OCI-LY1 (cell line): ENCODE measurements around the gene RPS14.

ENCODE experiments used
- H2AFZ ChIP-seq: fragments of 200-600 bp; sonication (generic), shearing (Covaris generic); 2 replicates; pipeline ENCODE4 v1.6.0; 2014; ENCODE audit warnings: antibody characterized with exemption, mild to moderate bottlenecking, low read length
- H3F3A ChIP-seq: fragments of 200-600 bp; sonication (generic), shearing (Covaris generic); 2 replicates; pipeline ENCODE4 v1.6.0; 2014; ENCODE audit warnings: mild to moderate bottlenecking, antibody characterized with exemption, low read length, moderate library complexity; ENCODE audit not compliant: insufficient read depth
- H3K27ac ChIP-seq: fragments of 200-600 bp; sonication (generic); 2 replicates; pipeline ENCODE4 v1.5.1; 2014; ENCODE audit warnings: low read length, mixed run types, mild to moderate bottlenecking, low read depth; ENCODE audit not compliant: poor library complexity, severe bottlenecking
- H3K27me3 ChIP-seq: fragments of 200-600 bp; sonication (generic); 2 replicates; pipeline ENCODE4 v1.6.0; 2014; ENCODE audit warnings: antibody characterized with exemption, mild to moderate bottlenecking, low read length, moderate library complexity; ENCODE audit not compliant: insufficient read depth
- H3K36me3 ChIP-seq: fragments of 200-600 bp; sonication (generic); 2 replicates; pipeline ENCODE4 v1.6.1; 2014; ENCODE audit warnings: mild to moderate bottlenecking, antibody characterized with exemption, low read length, moderate library complexity, mixed read lengths; ENCODE audit not compliant: insufficient read depth
- H3K4me1 ChIP-seq: fragments of 200-600 bp; sonication (generic); 2 replicates; pipeline ENCODE4 v1.5.1; 2014; ENCODE audit warnings: mild to moderate bottlenecking, low read length, moderate library complexity; ENCODE audit not compliant: insufficient read depth, severe bottlenecking
- H3K4me2 ChIP-seq: fragments of 200-600 bp; sonication (generic), shearing (Covaris generic); 2 replicates; pipeline ENCODE4 v1.6.1; 2014; ENCODE audit warnings: low read length
- H3K4me3 ChIP-seq: fragments of 200-600 bp; sonication (generic); 2 replicates; pipeline ENCODE4 v1.5.1; 2014; ENCODE audit warnings: low read length, low read depth, mild to moderate bottlenecking, mixed read lengths; ENCODE audit not compliant: poor library complexity, severe bottlenecking
- H3K79me2 ChIP-seq: fragments of 200-600 bp; shearing (Covaris generic); 2 replicates; pipeline ENCODE4 v1.6.1; 2016; ENCODE audit warnings: mixed run types, low read length, mixed read lengths; ENCODE audit not compliant: insufficient read depth
- H3K9ac ChIP-seq: fragments of 200-600 bp; sonication (generic), shearing (Covaris generic); 2 replicates; pipeline ENCODE4 v1.6.1; 2014; ENCODE audit warnings: mild to moderate bottlenecking, low read length, mixed read lengths
- H3K9me2 ChIP-seq: fragments of 200-600 bp; sonication (generic), shearing (Covaris generic); 2 replicates; pipeline ENCODE4 v1.6.1; 2014; ENCODE audit warnings: low read depth, mild to moderate bottlenecking, low read length, mixed read lengths
- H3K9me3 ChIP-seq: fragments of 200-600 bp; shearing (Covaris generic); 2 replicates; pipeline ENCODE4 v1.6.1; 2014; ENCODE audit warnings: low read length, mixed read lengths
- H4K20me1 ChIP-seq: fragments of 200-600 bp; sonication (generic), shearing (Covaris generic); 2 replicates; pipeline ENCODE4 v1.6.0; 2016; ENCODE audit warnings: mild to moderate bottlenecking, low read length; ENCODE audit not compliant: insufficient read depth
- EZH2 ChIP-seq: fragments of 200-600 bp; sonication (generic), shearing (Covaris generic); IDR thresholded peaks from 2 replicates; pipeline ENCODE4 v1.8.0; 2017; ENCODE audit warnings: borderline replicate concordance, mixed run types, mild to moderate bottlenecking, antibody characterized with exemption, low read length, moderate library complexity, mixed read lengths
- TF ChIP-seq, protein P1 (sequence below): fragments of 200-600 bp; sonication (generic), shearing (Covaris generic); IDR thresholded peaks from 2 replicates; pipeline ENCODE4 v1.5.1; 2017; ENCODE audit warnings: mild to moderate bottlenecking, antibody characterized with exemption, low read length, moderate library complexity, mixed read lengths

RPS14 gene

DNA sequence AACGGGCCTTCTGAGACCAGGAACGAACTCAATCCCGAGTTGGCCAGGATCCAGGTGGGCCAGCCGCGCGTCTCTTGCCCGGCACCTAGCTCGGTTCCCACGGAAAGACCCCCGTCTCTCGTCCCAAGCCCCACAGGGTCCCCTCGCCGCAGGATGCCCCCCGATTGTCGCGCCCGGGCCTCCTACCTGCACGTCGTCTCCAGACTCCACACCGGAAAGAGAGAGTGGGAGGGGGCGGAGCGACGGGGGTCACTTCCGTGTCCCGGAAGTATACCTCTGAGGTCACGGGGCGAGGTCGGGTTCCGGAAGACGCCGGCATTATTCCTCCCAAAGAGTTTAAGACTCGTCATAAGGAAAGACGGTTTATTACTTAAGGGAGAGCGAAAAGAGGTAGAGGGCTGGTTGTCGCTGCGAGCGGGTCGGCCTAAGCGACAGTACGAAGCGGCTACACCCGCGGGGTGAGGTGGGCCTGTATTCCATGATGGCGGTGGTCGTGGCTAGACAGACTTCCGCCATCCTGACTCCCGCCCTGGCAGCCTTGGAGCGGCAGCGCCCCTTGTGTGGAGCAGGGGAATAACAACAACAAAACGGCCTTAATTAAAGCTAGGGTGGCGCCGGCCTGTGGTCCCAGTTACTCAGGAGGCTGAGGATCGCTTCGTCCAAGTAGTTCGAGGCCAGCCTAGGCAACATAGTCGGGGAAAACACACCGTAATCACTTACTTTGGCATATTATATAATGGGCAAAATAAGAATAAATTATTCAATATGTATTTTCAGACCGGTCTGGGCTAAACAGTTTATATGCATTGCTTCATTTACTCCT lies at the start of gene RPS14:
Gene RPS14 (minus strand): TSS at position 223 of the 823 bp plus-strand sequence. CDS start 2,006 bp downstream, outside the sequence.
- Histone ChIP-seq H3F3A (no peaks in the 10 kb centered on the region), H3K9ac (peak within 1 kb of the TSS; percentile 95), H3K27me3 (no peaks in the 10 kb centered on the region), H3K9me3 (no peaks in the 10 kb centered on the region), H2AFZ (no peak within 1 kb of the TSS), H3K4me1 (peaks cover 31% of the 10 kb centered on the region), H3K4me2 (peak within 1 kb of the TSS; percentile 84), H3K79me2 (peaks cover 21% of the 10 kb centered on the region), H3K9me2 (no peaks in the 10 kb centered on the region), H4K20me1 (no peaks in the 10 kb centered on the region), H3K36me3 (peaks cover 46% of the 10 kb centered on the region), H3K27ac (peak within 1 kb of the TSS; percentile 96), H3K4me3 (peak within 1 kb of the TSS; percentile 91)
- TF ChIP-seq, protein P1, sequence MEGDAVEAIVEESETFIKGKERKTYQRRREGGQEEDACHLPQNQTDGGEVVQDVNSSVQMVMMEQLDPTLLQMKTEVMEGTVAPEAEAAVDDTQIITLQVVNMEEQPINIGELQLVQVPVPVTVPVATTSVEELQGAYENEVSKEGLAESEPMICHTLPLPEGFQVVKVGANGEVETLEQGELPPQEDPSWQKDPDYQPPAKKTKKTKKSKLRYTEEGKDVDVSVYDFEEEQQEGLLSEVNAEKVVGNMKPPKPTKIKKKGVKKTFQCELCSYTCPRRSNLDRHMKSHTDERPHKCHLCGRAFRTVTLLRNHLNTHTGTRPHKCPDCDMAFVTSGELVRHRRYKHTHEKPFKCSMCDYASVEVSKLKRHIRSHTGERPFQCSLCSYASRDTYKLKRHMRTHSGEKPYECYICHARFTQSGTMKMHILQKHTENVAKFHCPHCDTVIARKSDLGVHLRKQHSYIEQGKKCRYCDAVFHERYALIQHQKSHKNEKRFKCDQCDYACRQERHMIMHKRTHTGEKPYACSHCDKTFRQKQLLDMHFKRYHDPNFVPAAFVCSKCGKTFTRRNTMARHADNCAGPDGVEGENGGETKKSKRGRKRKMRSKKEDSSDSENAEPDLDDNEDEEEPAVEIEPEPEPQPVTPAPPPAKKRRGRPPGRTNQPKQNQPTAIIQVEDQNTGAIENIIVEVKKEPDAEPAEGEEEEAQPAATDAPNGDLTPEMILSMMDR = peak; percentile 86
- TF ChIP-seq EZH2 = no peak

DNA sequence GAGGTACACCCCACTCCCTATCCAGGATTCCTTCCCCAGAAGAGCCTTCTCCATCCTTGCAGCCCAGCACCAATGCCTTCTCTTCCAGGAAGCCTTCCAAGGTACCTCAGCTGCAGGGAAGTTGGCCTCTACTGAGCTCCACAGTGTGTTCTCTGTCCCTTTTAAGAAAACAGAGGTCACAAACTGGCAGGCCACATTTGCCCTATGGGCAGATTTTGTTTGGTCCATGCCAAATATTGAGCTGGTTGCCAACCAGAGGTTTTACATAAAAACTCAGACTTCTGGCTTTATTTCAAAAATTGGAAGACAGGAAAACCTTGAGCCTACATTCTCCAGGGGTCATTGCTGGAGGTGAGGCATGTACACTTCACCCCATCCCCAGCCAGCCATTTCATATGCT lies 49.4 kb upstream of the RPS14 start:
- H3K9me3 ChIP-seq = no peaks in the 10 kb centered on the region
- no peaks in the 10 kb centered on the region for H3K36me3 ChIP-seq
- H3F3A ChIP-seq = no peaks in the 10 kb centered on the region
- no peaks in the 10 kb centered on the region for H3K27me3 ChIP-seq
- no peaks in the 10 kb centered on the region for H3K4me1 ChIP-seq
- H4K20me1 ChIP-seq = no peaks in the 10 kb centered on the region
- no peak overlapping the region for H2AFZ ChIP-seq
- no peaks in the 10 kb centered on the region for H3K79me2 ChIP-seq
- H3K4me3 ChIP-seq = no peak overlapping the region
- H3K4me2 ChIP-seq = no peak overlapping the region
- H3K9ac ChIP-seq = no peak overlapping the region
- H3K9me2 ChIP-seq = no peaks in the 10 kb centered on the region
- no peak overlapping the region for H3K27ac ChIP-seq
- TF ChIP-seq, protein P1 = no peak
- no peak for TF ChIP-seq EZH2

DNA sequence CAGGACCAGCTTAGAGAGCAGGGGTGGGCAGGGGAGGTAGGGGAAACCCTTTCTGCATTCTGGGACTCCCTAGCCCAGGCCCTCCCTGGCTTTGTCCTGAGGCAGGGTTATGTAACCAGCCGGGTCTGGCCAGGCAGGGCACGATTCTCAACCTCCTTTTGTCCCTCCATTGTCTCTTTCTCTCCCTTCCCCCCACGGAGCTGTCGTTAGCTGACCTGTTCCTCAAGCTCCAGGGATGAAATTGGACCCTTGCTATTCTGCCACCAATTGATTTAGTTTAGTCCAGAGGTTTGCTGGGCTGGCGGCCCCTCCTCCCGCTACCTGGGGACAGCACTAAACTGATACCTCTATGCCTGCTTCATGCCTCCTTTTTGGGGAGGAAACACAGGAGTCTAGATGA lies 49.0 kb upstream of the RPS14 start:
- H3K9ac ChIP-seq = no peak overlapping the region
- no peak overlapping the region for H2AFZ ChIP-seq
- H4K20me1 ChIP-seq = no peaks in the 10 kb centered on the region
- H3K36me3 ChIP-seq = no peaks in the 10 kb centered on the region
- no peaks in the 10 kb centered on the region for H3K9me2 ChIP-seq
- H3K27me3 ChIP-seq = no peaks in the 10 kb centered on the region
- no peak for TF ChIP-seq EZH2
- TF ChIP-seq, protein P1 = no peak
- H3K4me3 ChIP-seq = no peak overlapping the region
- H3K4me1 ChIP-seq = no peaks in the 10 kb centered on the region
- no peak overlapping the region for H3K4me2 ChIP-seq
- no peak overlapping the region for H3K27ac ChIP-seq
- H3K9me3 ChIP-seq = no peaks in the 10 kb centered on the region
- H3K79me2 ChIP-seq = no peaks in the 10 kb centered on the region
- no peaks in the 10 kb centered on the region for H3F3A ChIP-seq
